ENCODE data around the gene TMEM115. TPM values are rescaled to one million over a fixed set of nuclear protein-coding genes. Genes with fewer than 3 reads are reported as not detected.

The TMEM115 gene
- total and polyA plus RNA-seq, 2 donors from 2014 or later: 40.1 to 54.0 TPM

- H3K9me3 ChIP-seq (ENCODE audit: control insufficient read depth in 2 of 3, insufficient read depth in 1 of 3, low read length in 3 of 3): no peaks in the 10 kb centered on the region
- H3K9ac ChIP-seq (ENCODE audit: low read length in 3 of 3): no peak overlapping the region
- FAIRE-seq (no peak), DNase-seq (no peak)
- H3K4me3 ChIP-seq (ENCODE audit: low read length in 3 of 3): no peak overlapping the region
- H3K4me1 ChIP-seq (ENCODE audit: control insufficient read depth in 2 of 3, insufficient read depth in 2 of 3, low read depth in 1 of 3, low read length in 3 of 3): no peaks in the 10 kb centered on the region
- no peaks in the 10 kb centered on the region for H3K36me3 ChIP-seq (ENCODE audit: control insufficient read depth in 2 of 3, insufficient read depth in 3 of 3, low read length in 3 of 3)
- TF ChIP-seq CTCF (IDR thresholded peaks at IDR 0.05; ENCODE audit: borderline replicate concordance, extremely low read depth, insufficient read depth): no peak
- intact Hi-C loops (cut with DNase I): no loop called here
- no peaks in the 10 kb centered on the region for H3K27me3 ChIP-seq (ENCODE audit: control insufficient read depth, insufficient read depth, low read length)
- no peak overlapping the region for H3K27ac ChIP-seq (ENCODE audit: low read depth in 2 of 2, low read length in 2 of 2)
These were observed 47.2 kb upstream of the TMEM115 start for GRCh38 chr3:50406487-50406886.

DNA sequence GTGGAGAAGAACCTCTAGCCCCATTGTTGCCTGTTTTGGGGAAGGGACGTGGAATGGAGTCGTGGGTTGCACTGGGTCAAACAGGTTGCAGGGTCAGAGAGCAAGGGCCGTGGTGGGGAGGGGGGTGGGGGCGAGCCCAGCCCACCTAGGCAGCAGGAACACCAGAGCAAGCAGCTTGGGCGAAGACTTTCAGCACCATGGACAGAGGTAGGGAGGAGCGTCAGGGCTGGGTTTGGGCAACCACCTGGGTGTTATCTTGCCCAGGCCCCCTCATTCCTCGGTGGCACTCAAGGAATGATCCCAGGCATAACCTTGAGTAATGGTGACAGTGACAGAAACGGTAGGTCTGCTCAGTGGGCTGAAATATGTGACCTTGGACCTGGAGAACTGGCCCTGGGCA lies 45.9 kb upstream of the TMEM115 start:
- TF ChIP-seq CTCF (IDR thresholded peaks at IDR 0.05; ENCODE audit: borderline replicate concordance, extremely low read depth, insufficient read depth): no peak
- no peaks in the 10 kb centered on the region for H3K9me3 ChIP-seq (ENCODE audit: control insufficient read depth in 2 of 3, insufficient read depth in 1 of 3, low read length in 3 of 3)
- H3K36me3 ChIP-seq (ENCODE audit: control insufficient read depth in 2 of 3, insufficient read depth in 3 of 3, low read length in 3 of 3): no peaks in the 10 kb centered on the region
- no peaks in the 10 kb centered on the region for H3K4me1 ChIP-seq (ENCODE audit: control insufficient read depth in 2 of 3, insufficient read depth in 2 of 3, low read depth in 1 of 3, low read length in 3 of 3)
- no peak for FAIRE-seq
- H3K27me3 ChIP-seq (ENCODE audit: control insufficient read depth, insufficient read depth, low read length): no peaks in the 10 kb centered on the region
- H3K27ac ChIP-seq (ENCODE audit: low read depth in 2 of 2, low read length in 2 of 2): no peak overlapping the region
- H3K9ac ChIP-seq (ENCODE audit: low read length in 3 of 3): no peak overlapping the region
- DNase-seq: peak in 4 of 5 donors; percentile 65 to 80 (median 71)
- intact Hi-C loops (cut with DNase I): no loop called here
- no peak overlapping the region for H3K4me3 ChIP-seq (ENCODE audit: low read length in 3 of 3)

DNA sequence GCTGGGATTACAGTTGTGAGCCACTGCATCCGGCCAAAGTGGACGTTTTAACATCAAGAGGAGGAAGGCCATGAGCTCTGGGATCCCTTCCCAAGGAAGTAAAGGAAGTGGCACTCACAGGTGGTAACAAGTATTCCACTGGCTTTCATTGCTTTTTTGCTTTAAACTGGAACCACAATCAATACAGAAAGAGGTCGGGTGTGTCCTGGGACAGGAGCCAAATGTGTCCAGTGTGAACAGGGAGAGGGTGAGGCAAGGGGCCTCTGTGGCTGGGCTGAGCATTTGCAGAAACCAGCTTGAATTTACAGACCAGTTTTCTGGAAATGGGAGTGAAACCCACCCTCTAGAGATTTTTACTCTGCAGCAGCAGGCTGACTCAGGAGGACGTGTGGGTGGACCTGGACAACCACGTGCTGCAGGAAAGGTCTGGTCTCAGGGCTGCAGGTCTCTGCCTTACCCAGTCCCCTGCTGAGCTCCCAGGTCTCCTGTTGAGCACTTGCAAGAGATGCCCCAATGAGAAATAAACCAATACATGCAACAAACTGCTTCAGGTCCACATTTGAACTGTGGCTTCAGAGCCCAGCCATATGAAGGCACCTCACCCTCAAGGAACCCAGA lies 42.8 kb upstream of the TMEM115 start:
- Histone ChIP-seq H3K36me3 (ENCODE audit: control insufficient read depth in 2 of 3, insufficient read depth in 3 of 3, low read length in 3 of 3) (no peaks in the 10 kb centered on the region), H3K9me3 (ENCODE audit: control insufficient read depth in 2 of 3, insufficient read depth in 1 of 3, low read length in 3 of 3) (no peaks in the 10 kb centered on the region), H3K4me3 (ENCODE audit: low read length in 3 of 3) (no peak overlapping the region), H3K27ac (ENCODE audit: low read depth in 2 of 2, low read length in 2 of 2) (no peak overlapping the region), H3K4me1 (ENCODE audit: control insufficient read depth in 2 of 3, insufficient read depth in 2 of 3, low read depth in 1 of 3, low read length in 3 of 3) (no peaks in the 10 kb centered on the region), H3K27me3 (ENCODE audit: control insufficient read depth, insufficient read depth, low read length) (no peaks in the 10 kb centered on the region), H3K9ac (ENCODE audit: low read length in 3 of 3) (no peak overlapping the region)
- no peak for DNase-seq
- TF ChIP-seq CTCF (IDR thresholded peaks at IDR 0.05; ENCODE audit: borderline replicate concordance, extremely low read depth, insufficient read depth): no peak
- FAIRE-seq: no peak
- intact Hi-C loops (cut with DNase I): no loop called here

- H3K36me3 ChIP-seq (ENCODE audit: control insufficient read depth in 2 of 3, insufficient read depth in 3 of 3, low read length in 3 of 3): no peaks in the 10 kb centered on the region
- H3K9me3 ChIP-seq (ENCODE audit: control insufficient read depth in 2 of 3, insufficient read depth in 1 of 3, low read length in 3 of 3): no peaks in the 10 kb centered on the region
- H3K9ac ChIP-seq (ENCODE audit: low read length in 3 of 3): no peak overlapping the region
- no peak for TF ChIP-seq CTCF (IDR thresholded peaks at IDR 0.05; ENCODE audit: borderline replicate concordance, extremely low read depth, insufficient read depth)
- H3K4me3 ChIP-seq (ENCODE audit: low read length in 3 of 3): no peak overlapping the region
- FAIRE-seq (no peak), DNase-seq (no peak)
- intact Hi-C loops (cut with DNase I): no loop called here
- no peak overlapping the region for H3K27ac ChIP-seq (ENCODE audit: low read depth in 2 of 2, low read length in 2 of 2)
- no peaks in the 10 kb centered on the region for H3K27me3 ChIP-seq (ENCODE audit: control insufficient read depth, insufficient read depth, low read length)
- no peaks in the 10 kb centered on the region for H3K4me1 ChIP-seq (ENCODE audit: control insufficient read depth in 2 of 3, insufficient read depth in 2 of 3, low read depth in 1 of 3, low read length in 3 of 3)
These were observed 37.2 kb upstream of the TMEM115 start for GRCh38 chr3:50396502-50396901.

All from kidney (tissue), 14 donors.